Measurements from ENCODE around the gene SLC16A5. TPM values are rescaled to one million over a fixed set of nuclear protein-coding genes. Genes with fewer than 3 reads are reported as not detected.
"Not testable (repeated sequence)": the region's sequence is repeated elsewhere in the genome, so short reads cannot be mapped to it uniquely, and the experiment has no call there.

Gene SLC16A5
- total RNA-seq (1 to 10 TPM in 8 of 9 donors, under 1 TPM in 1; 0.91 to 3.0 (median 1.7) TPM), polyA plus RNA-seq (1 to 10 TPM in 2 of 3 donors, under 1 TPM in 1; 0.77 to 3.9 (median 2.1) TPM)
- long read RNA-seq, donor 1 = 0 reads
- long read RNA-seq, donor 2 = 0 reads
- long read RNA-seq, donor 3 = 0 reads
- long read RNA-seq, donor 4, partial matches to known transcripts = 0 of 2 reads
- long read RNA-seq, donor 4, other reads (novel, unspliced or antisense) = 1 of 2 reads
- long read RNA-seq, donor 5, partial matches to known transcripts = 1 of 8 reads
- long read RNA-seq, donor 5, other reads (novel, unspliced or antisense) = 5 of 8 reads
- long read RNA-seq, donor 6 = 0 reads
- long read RNA-seq, donor 7 = 0 reads
- long read RNA-seq, donor 8 = 0 reads
- long read RNA-seq, donor 9 = 0 reads
- long read RNA-seq, donor 10 = 0 reads

- Histone ChIP-seq H3K4me1 (replicated peaks in 1 of 2) (peaks cover 0 to 19% of the 10 kb centered on the region in 2 donors), H3K4me3 (peak within 1 kb of the TSS in 1 of 4 donors; percentile 38), H3K9me3 (replicated peaks in 1 of 3) (no peaks in the 10 kb centered on the region), H3K36me3 (replicated peaks in 1 of 2) (no peaks in the 10 kb centered on the region), H3K27me3 (no peaks in the 10 kb centered on the region), H3K27ac (peak within 1 kb of the TSS in 3 of 5 donors; percentile 26 to 77 (median 72))
- intact Hi-C loops (cut with DNase I) = no loop called here
- 25 to 40% (median 33%) methylated on average over 25 to 69 of the region's 69 CpGs for WGBS, 4 donors
- DNase-seq = peak; percentile 70 to 89 (median 75)
- TF ChIP-seq CTCF (IDR thresholded peaks at IDR 0.05) (no peak), POLR2A (IDR thresholded peaks at IDR 0.05) (peak in 1 of 2 donors; percentile 32)
Observed at GRCh38 chr17:75087558-75088453, at the start of gene SLC16A5. SLC16A5 (plus strand) TSS chr17:75087954; CDS start chr17:75093637, 5,683 bp downstream.

- H3K4me1 ChIP-seq (replicated peaks in 1 of 2) = peaks cover 5 to 11% of the 10 kb centered on the region in 2 donors
- 81 to 91% (median 86%) methylated on average over 4 to 5 of the region's 5 CpGs for WGBS, 4 donors
- intact Hi-C loops (cut with DNase I) = loop anchor here in 1 of 2 donors (10.0 kb wide), 1 partner anchor 64 kb away; the partner anchor contains the start of gene HID1
- no peaks in the 10 kb centered on the region for H3K27me3 ChIP-seq
- no peak overlapping the region for H3K27ac ChIP-seq
- TF ChIP-seq CTCF (IDR thresholded peaks at IDR 0.05) (no peak), POLR2A (IDR thresholded peaks at IDR 0.05) (no peak)
- no peak overlapping the region for H3K4me3 ChIP-seq
- H3K36me3 ChIP-seq (replicated peaks in 1 of 2) = peaks cover 0 to 41% of the 10 kb centered on the region in 2 donors
- DNase-seq = no peak
- no peaks in the 10 kb centered on the region for H3K9me3 ChIP-seq (replicated peaks in 1 of 3)
Observed at GRCh38 chr17:75039238-75039637, 48.5 kb upstream of the SLC16A5 start.

- Histone ChIP-seq H3K4me3 (no peak overlapping the region), H3K9me3 (replicated peaks in 1 of 3) (no peaks in the 10 kb centered on the region), H3K27ac (no peak overlapping the region), H3K36me3 (replicated peaks in 1 of 2) (peaks cover 0 to 41% of the 10 kb centered on the region in 2 donors), H3K4me1 (replicated peaks in 1 of 2) (peaks cover 5 to 8% of the 10 kb centered on the region in 2 donors), H3K27me3 (no peaks in the 10 kb centered on the region)
- TF ChIP-seq POLR2A (IDR thresholded peaks at IDR 0.05) (no peak), CTCF (IDR thresholded peaks at IDR 0.05) (no peak)
- intact Hi-C loops (cut with DNase I) = no loop called here
- no peak for DNase-seq
- 78 to 88% (median 83%) methylated on average over 11 to 12 of the region's 12 CpGs for WGBS, 4 donors
Observed at GRCh38 chr17:75041656-75042280, 46.0 kb upstream of the SLC16A5 start.

- intact Hi-C loops (cut with DNase I); H3K27me3 ChIP-seq; DNase-seq; H3K27ac ChIP-seq; H3K4me3 ChIP-seq; H3K9me3 ChIP-seq (replicated peaks in 1 of 3): not testable (repeated sequence)
- 73 to 83% (median 77%) methylated on average over 5 of the region's 5 CpGs for WGBS, 4 donors
- Histone ChIP-seq H3K4me1 (replicated peaks in 1 of 2) (peaks cover 14 to 20% of the 10 kb centered on the region in 2 donors), H3K36me3 (replicated peaks in 1 of 2) (peaks cover 0 to 34% of the 10 kb centered on the region in 2 donors)
Observed at GRCh38 chr17:75043789-75044188, 44.0 kb upstream of the SLC16A5 start.
